Measurements from ENCODE around the gene ATP4A.

ATP4A gene

DNA sequence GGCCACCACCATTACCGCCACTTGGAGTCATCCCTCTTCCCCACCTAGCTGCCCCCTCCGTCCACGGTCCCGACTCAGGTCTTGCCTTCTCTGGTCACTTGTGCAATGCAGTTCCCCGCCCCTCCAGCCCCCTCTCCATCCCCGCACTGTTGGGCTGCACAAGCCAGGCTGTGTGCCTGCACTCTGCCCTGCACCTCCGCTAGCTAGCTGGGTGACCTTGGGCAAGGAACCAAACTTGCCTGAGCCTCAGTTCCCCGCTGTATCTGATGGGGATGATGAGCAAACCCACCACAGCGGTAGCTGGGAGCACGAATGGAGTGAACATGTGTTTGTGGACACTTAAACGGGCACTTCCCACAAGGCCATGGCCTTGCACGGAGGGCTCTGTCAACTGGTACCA, 23.6 kb downstream of the ATP4A start:
- H3K79me2 ChIP-seq (ENCODE audit: insufficient read depth, low read length): peaks cover 17% of the 10 kb centered on the region
- no peak overlapping the region for H3K4me2 ChIP-seq (ENCODE audit: low read depth, low read length, poor library complexity, severe bottlenecking)
- no peaks in the 10 kb centered on the region for H3K9me3 ChIP-seq (ENCODE audit: insufficient read depth, low read depth, low read length)
- peaks cover 30% of the 10 kb centered on the region for H3K4me1 ChIP-seq (ENCODE audit: insufficient read depth, low read length, poor library complexity, severe bottlenecking)
- H4K20me1 ChIP-seq (ENCODE audit: insufficient read depth, low read length, poor library complexity, severe bottlenecking): no peaks in the 10 kb centered on the region
- H3K36me3 ChIP-seq (ENCODE audit: insufficient read depth, low read length): no peaks in the 10 kb centered on the region
- H3K4me3 ChIP-seq (ENCODE audit: low read length, poor library complexity, severe bottlenecking): no peak overlapping the region
- H2AFZ ChIP-seq (ENCODE audit: low read length): no peak overlapping the region
- no peaks in the 10 kb centered on the region for H3F3A ChIP-seq (ENCODE audit: low read depth)
- H3K9me2 ChIP-seq (replicated peaks; ENCODE audit: low read depth, low read length): no peaks in the 10 kb centered on the region
- H3K27me3 ChIP-seq (ENCODE audit: insufficient read depth, low read length, poor library complexity, severe bottlenecking): no peaks in the 10 kb centered on the region
- no peak overlapping the region for H3K9ac ChIP-seq (ENCODE audit: low read depth, low read length, poor library complexity, severe bottlenecking)
- TF ChIP-seq, protein P1, sequence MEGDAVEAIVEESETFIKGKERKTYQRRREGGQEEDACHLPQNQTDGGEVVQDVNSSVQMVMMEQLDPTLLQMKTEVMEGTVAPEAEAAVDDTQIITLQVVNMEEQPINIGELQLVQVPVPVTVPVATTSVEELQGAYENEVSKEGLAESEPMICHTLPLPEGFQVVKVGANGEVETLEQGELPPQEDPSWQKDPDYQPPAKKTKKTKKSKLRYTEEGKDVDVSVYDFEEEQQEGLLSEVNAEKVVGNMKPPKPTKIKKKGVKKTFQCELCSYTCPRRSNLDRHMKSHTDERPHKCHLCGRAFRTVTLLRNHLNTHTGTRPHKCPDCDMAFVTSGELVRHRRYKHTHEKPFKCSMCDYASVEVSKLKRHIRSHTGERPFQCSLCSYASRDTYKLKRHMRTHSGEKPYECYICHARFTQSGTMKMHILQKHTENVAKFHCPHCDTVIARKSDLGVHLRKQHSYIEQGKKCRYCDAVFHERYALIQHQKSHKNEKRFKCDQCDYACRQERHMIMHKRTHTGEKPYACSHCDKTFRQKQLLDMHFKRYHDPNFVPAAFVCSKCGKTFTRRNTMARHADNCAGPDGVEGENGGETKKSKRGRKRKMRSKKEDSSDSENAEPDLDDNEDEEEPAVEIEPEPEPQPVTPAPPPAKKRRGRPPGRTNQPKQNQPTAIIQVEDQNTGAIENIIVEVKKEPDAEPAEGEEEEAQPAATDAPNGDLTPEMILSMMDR (conservative IDR thresholded peaks at IDR 0.05; ENCODE audit: low read length): no peak
- TF ChIP-seq EZH2phosphoT487 (IDR thresholded peaks at IDR 0.05; ENCODE audit: borderline replicate concordance): no peak

GRCh38 chr19:35539314-35539713, 24.1 kb downstream of the ATP4A start:
- Histone ChIP-seq H3K9me3 (ENCODE audit: insufficient read depth, low read depth, low read length) (no peaks in the 10 kb centered on the region), H4K20me1 (ENCODE audit: insufficient read depth, low read length, poor library complexity, severe bottlenecking) (no peaks in the 10 kb centered on the region), H3K9me2 (replicated peaks; ENCODE audit: low read depth, low read length) (no peaks in the 10 kb centered on the region), H3F3A (ENCODE audit: low read depth) (no peaks in the 10 kb centered on the region), H2AFZ (ENCODE audit: low read length) (no peak overlapping the region), H3K27me3 (ENCODE audit: insufficient read depth, low read length, poor library complexity, severe bottlenecking) (no peaks in the 10 kb centered on the region), H3K4me2 (ENCODE audit: low read depth, low read length, poor library complexity, severe bottlenecking) (no peak overlapping the region), H3K4me3 (ENCODE audit: low read length, poor library complexity, severe bottlenecking) (no peak overlapping the region), H3K79me2 (ENCODE audit: insufficient read depth, low read length) (peaks cover 12% of the 10 kb centered on the region), H3K4me1 (ENCODE audit: insufficient read depth, low read length, poor library complexity, severe bottlenecking) (peaks cover 25% of the 10 kb centered on the region), H3K9ac (ENCODE audit: low read depth, low read length, poor library complexity, severe bottlenecking) (no peak overlapping the region), H3K36me3 (ENCODE audit: insufficient read depth, low read length) (no peaks in the 10 kb centered on the region)
- TF ChIP-seq, protein P1 (conservative IDR thresholded peaks at IDR 0.05; ENCODE audit: low read length): no peak
- no peak for TF ChIP-seq EZH2phosphoT487 (IDR thresholded peaks at IDR 0.05; ENCODE audit: borderline replicate concordance)

DNA sequence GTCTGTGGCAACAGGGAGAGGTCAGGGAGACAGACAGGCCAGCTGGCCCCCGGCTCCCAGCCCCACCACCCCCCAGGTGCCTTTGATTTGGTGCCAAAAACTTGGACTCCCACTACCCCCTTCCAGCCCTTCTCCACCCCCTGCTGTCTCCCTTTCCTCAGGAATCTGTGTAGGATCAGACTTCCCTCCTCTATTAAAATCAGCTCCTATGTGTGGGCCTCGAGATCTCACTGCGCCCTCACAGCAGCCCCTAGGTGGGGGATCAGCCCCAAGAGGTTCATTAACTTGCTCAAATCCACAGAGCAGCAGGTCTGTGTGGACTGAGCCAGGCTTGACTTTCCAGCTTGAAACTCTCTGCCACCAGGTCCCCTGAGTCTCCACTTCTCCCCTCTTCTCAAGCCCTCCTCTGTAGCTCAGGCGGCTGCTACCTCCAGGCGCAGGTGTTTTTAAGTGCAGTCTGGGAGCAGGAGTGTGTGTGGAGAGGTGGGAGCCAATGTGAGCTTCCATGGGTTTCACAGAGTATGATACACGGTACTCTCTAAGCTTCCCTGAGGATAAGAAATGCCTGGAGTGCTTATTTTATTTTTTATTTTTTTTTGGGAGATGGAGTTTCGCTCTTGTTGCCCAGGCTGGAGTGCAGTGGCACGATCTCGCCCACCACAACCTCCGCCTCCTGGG, 28.5 kb downstream of the ATP4A start:
- H3K9me3 ChIP-seq (ENCODE audit: insufficient read depth, low read depth, low read length): no peaks in the 10 kb centered on the region
- H3K36me3 ChIP-seq (ENCODE audit: insufficient read depth, low read length): no peaks in the 10 kb centered on the region
- no peaks in the 10 kb centered on the region for H3K9me2 ChIP-seq (replicated peaks; ENCODE audit: low read depth, low read length)
- no peaks in the 10 kb centered on the region for H3K79me2 ChIP-seq (ENCODE audit: insufficient read depth, low read length)
- no peaks in the 10 kb centered on the region for H4K20me1 ChIP-seq (ENCODE audit: insufficient read depth, low read length, poor library complexity, severe bottlenecking)
- peaks cover 15% of the 10 kb centered on the region for H3K4me1 ChIP-seq (ENCODE audit: insufficient read depth, low read length, poor library complexity, severe bottlenecking)
- H3K4me2 ChIP-seq (ENCODE audit: low read depth, low read length, poor library complexity, severe bottlenecking): no peak overlapping the region
- no peak for TF ChIP-seq EZH2phosphoT487 (IDR thresholded peaks at IDR 0.05; ENCODE audit: borderline replicate concordance)
- TF ChIP-seq, protein P1 (conservative IDR thresholded peaks at IDR 0.05; ENCODE audit: low read length): no peak
- no peak overlapping the region for H3K4me3 ChIP-seq (ENCODE audit: low read length, poor library complexity, severe bottlenecking)
- H2AFZ ChIP-seq (ENCODE audit: low read length): no peak overlapping the region
- H3F3A ChIP-seq (ENCODE audit: low read depth): no peaks in the 10 kb centered on the region
- H3K9ac ChIP-seq (ENCODE audit: low read depth, low read length, poor library complexity, severe bottlenecking): no peak overlapping the region
- no peaks in the 10 kb centered on the region for H3K27me3 ChIP-seq (ENCODE audit: insufficient read depth, low read length, poor library complexity, severe bottlenecking)

Data from Loucy (cell line).